CD14-positive monocyte (primary cell): ENCODE data around the gene POLA1. TPM values are rescaled to one million over a fixed set of nuclear protein-coding genes. Genes with fewer than 3 reads are reported as not detected.
A peak's percentile ranks its signal among the peaks of the same experiment; 100 is the strongest.

Experiments used
- DNase-seq, 3 donors: peaks; one replicate each; pipeline ENCODE4 v3.0.0-alpha.2; 2011 to 2022
- H2AFZ ChIP-seq: 2 replicates; pipeline ENCODE4 v1.6.0; 2012; ENCODE audit warnings: mild to moderate bottlenecking, low read depth, low read length, inconsistent platforms; ENCODE audit not compliant: insufficient read depth, poor library complexity, severe bottlenecking
- H3K27ac ChIP-seq, 2 donors: 1 replicate in 1 of 2; 2 replicates in 1 of 2; pipeline ENCODE4 v1.5.1; 2012 to 2013; ENCODE audit warnings: low read length in 2 of 2, control low read depth in 1 of 2, inconsistent platforms in 1 of 2, low read depth in 1 of 2, mild to moderate bottlenecking in 1 of 2
- H3K27me3 ChIP-seq, 2 donors: one replicate each; pipeline versions ENCODE4 v1.6.0 to v1.6.1; 2011 to 2013; ENCODE audit warnings: low read length in 2 of 2; ENCODE audit not compliant: control insufficient read depth in 2 of 2, insufficient read depth in 2 of 2
- H3K36me3 ChIP-seq, 2 donors: replicated peaks in 1 of 2; 1 replicate in 1 of 2; 2 replicates in 1 of 2; pipeline versions ENCODE4 v1.5.1 to v1.6.1; 2012 to 2013; ENCODE audit warnings: low read length in 2 of 2, control low read depth in 1 of 2, inconsistent platforms in 1 of 2, mild to moderate bottlenecking in 1 of 2; ENCODE audit not compliant: insufficient read depth in 2 of 2, control insufficient read depth in 1 of 2
- H3K4me1 ChIP-seq, 2 donors: 1 replicate in 1 of 2; 2 replicates in 1 of 2; pipeline versions ENCODE4 v1.5.1 to v1.6.1; 2012 to 2013; ENCODE audit warnings: low read length in 2 of 2, control low read depth in 1 of 2, inconsistent platforms in 1 of 2, mild to moderate bottlenecking in 1 of 2, moderate library complexity in 1 of 2; ENCODE audit not compliant: insufficient read depth in 2 of 2, control insufficient read depth in 1 of 2
- H3K4me2 ChIP-seq: replicated peaks from 2 replicates; pipeline ENCODE3; 2012; ENCODE audit warnings: low read length, moderate library complexity, mild to moderate bottlenecking; ENCODE audit not compliant: poor library complexity, severe bottlenecking; ENCODE audit errors: extremely low read depth
- H3K4me3 ChIP-seq, 3 experiments: fragments of 200-600 bp in 1 of 3; sonication (generic) in 1 of 3; replicated peaks in 1 of 3; 1 replicate in 2 of 3; 2 replicates in 1 of 3; pipeline ENCODE4 v1.5.1; 2011 to 2013; ENCODE audit warnings: low read length in 3 of 3, mild to moderate bottlenecking in 3 of 3, control low read depth in 2 of 3, low read depth in 2 of 3, inconsistent platforms in 1 of 3, moderate library complexity in 1 of 3
- H3K79me2 ChIP-seq: 2 replicates; pipeline ENCODE4 v1.6.0; 2012; ENCODE audit warnings: mild to moderate bottlenecking, control low read depth, inconsistent platforms, low read length, moderate library complexity; ENCODE audit not compliant: insufficient read depth
- H3K9ac ChIP-seq: 2 replicates; pipeline ENCODE4 v1.6.0; 2017; ENCODE audit warnings: low read length, mild to moderate bottlenecking; ENCODE audit not compliant: insufficient read depth, poor library complexity, severe bottlenecking
- H3K9me3 ChIP-seq, 2 donors: replicated peaks in 1 of 2; 1 replicate in 1 of 2; 2 replicates in 1 of 2; pipeline versions ENCODE4 v1.5.1 to v1.6.1; 2012 to 2013; ENCODE audit warnings: low read length in 2 of 2, control low read depth in 1 of 2; ENCODE audit not compliant: control insufficient read depth in 1 of 2, insufficient read depth in 1 of 2
- H4K20me1 ChIP-seq: 2 replicates; pipeline ENCODE4 v1.6.0; 2012; ENCODE audit warnings: mild to moderate bottlenecking, low read length, control low read depth, moderate library complexity; ENCODE audit not compliant: insufficient read depth
- H3K27ac Mint-ChIP-seq, 7 donors: one replicate each; pipeline ENCODE4 v1.8.0; 2020; ENCODE audit warnings: mild to moderate bottlenecking in 7 of 7, mixed read lengths in 7 of 7, moderate library complexity in 6 of 7, inconsistent platforms in 2 of 7
- H3K27me3 Mint-ChIP-seq, 3 donors: one replicate each; pipeline ENCODE4 v1.8.0; 2021 to 2022; ENCODE audit warnings: low read depth in 3 of 3, mild to moderate bottlenecking in 3 of 3, mixed read lengths in 3 of 3, moderate library complexity in 3 of 3, inconsistent platforms in 1 of 3
- H3K36me3 Mint-ChIP-seq, 2 donors: one replicate each; pipeline ENCODE4 v1.8.0; 2020; ENCODE audit warnings: mixed read lengths in 2 of 2, inconsistent platforms in 1 of 2, mild to moderate bottlenecking in 1 of 2
- H3K4me1 Mint-ChIP-seq: one replicate; pipeline ENCODE4 v1.8.0; 2020; ENCODE audit warnings: mild to moderate bottlenecking, mixed read lengths
- H3K4me3 Mint-ChIP-seq, 2 donors: one replicate each; pipeline ENCODE4 v1.8.0; 2020; ENCODE audit warnings: mild to moderate bottlenecking in 2 of 2, mixed read lengths in 2 of 2, moderate library complexity in 1 of 2
- H3K9me3 Mint-ChIP-seq, 7 donors: one replicate each; pipeline ENCODE4 v1.8.0; 2020 to 2022; ENCODE audit warnings: mixed read lengths in 7 of 7, mild to moderate bottlenecking in 6 of 7, moderate library complexity in 6 of 7, inconsistent platforms in 2 of 7
- CTCF ChIP-seq: fragments of 200-600 bp; IDR thresholded peaks from one replicate; pipeline ENCODE4 v1.8.0; 2022; ENCODE audit warnings: antibody characterized with exemption, mild to moderate bottlenecking
- WGBS: methylation state at CpG from one replicate; pipeline ENCODE4 v1.1.5; 2013; ENCODE audit warnings: missing lambda C conversion rate; ENCODE audit not compliant: insufficient coverage; 5-methylcytosine and 5-hydroxymethylcytosine counted together
- intact Hi-C, 2 donors: fragments of 100-400 bp; cut with micrococcal nuclease; formaldehyde crosslinking; loops; one replicate each; pipeline versions ENCODE4 v1.15.0 to v1.15.1; 2023
- polyA plus RNA-seq, 3 donors: library from polyadenylated mRNA; depleted of rRNA in 1 of 3; unstranded in 2 of 3; stranded (reverse) in 1 of 3; fragments of 300-500 nt in 2 of 3; fragments of >200 nt in 1 of 3; fragmentation: Illumina TruSeq in 2 of 3; gene quantifications; 1 replicate in 2 of 3; 2 replicates in 1 of 3; pipeline ENCODE4 v1.2.3, GENCODE V29; 2012 to 2021

Gene POLA1
- polyA plus RNA-seq, 3 donors, result 1.2 to 1.4 (median 1.3) TPM

- TF ChIP-seq CTCF, result no peak
- DNase-seq, result no peak
- peaks cover 0 to 19% of the 10 kb centered on the region in 2 donors for H3K9me3 ChIP-seq
- intact Hi-C loops, result no loop called here
- H3K27me3 ChIP-seq, result peaks cover 50 to 71% of the 10 kb centered on the region in 2 donors
- H3K36me3 Mint-ChIP-seq, result peaks cover 0 to 8% of the 10 kb centered on the region in 2 donors
- no peak overlapping the region for H3K27ac Mint-ChIP-seq
- no peaks in the 10 kb centered on the region for H3K36me3 ChIP-seq
- peaks cover 0 to 18% (median 13%) of the 10 kb centered on the region in 7 donors for H3K9me3 Mint-ChIP-seq
- no peak overlapping the region for H2AFZ ChIP-seq
- peaks cover 10 to 16% of the 10 kb centered on the region in 2 donors for H3K4me1 ChIP-seq
- no peak overlapping the region for H3K27ac ChIP-seq
- peaks cover 22% of the 10 kb centered on the region for H3K4me1 Mint-ChIP-seq
- H3K4me3 Mint-ChIP-seq, result peak overlapping the region in 1 of 2 donors; percentile 63
- H3K4me3 ChIP-seq, result no peak overlapping the region
- H3K9ac ChIP-seq, result no peak overlapping the region
- WGBS, result no CpG with 5 or more reads among the region's 1 CpG
- H3K4me2 ChIP-seq, result no peak overlapping the region
- peaks cover 63 to 80% (median 80%) of the 10 kb centered on the region in 3 donors for H3K27me3 Mint-ChIP-seq
- H3K79me2 ChIP-seq, result no peaks in the 10 kb centered on the region
- H4K20me1 ChIP-seq, result no peaks in the 10 kb centered on the region
Measured at GRCh38 chrX:25023908-25024307, 330.2 kb downstream of the POLA1 start.

- no peak overlapping the region for H3K9ac ChIP-seq
- Mint-ChIP-seq H3K4me3 (no peak overlapping the region), H3K9me3 (peaks cover 0 to 16% (median 10%) of the 10 kb centered on the region in 7 donors), H3K27me3 (peaks cover 47 to 68% (median 64%) of the 10 kb centered on the region in 3 donors), H3K27ac (no peak overlapping the region), H3K36me3 (peaks cover 0 to 8% of the 10 kb centered on the region in 2 donors), H3K4me1 (peaks cover 17% of the 10 kb centered on the region)
- no peak overlapping the region for H3K4me2 ChIP-seq
- H3K9me3 ChIP-seq, result peaks cover 0 to 11% of the 10 kb centered on the region in 2 donors
- no peaks in the 10 kb centered on the region for H4K20me1 ChIP-seq
- no peak overlapping the region for H2AFZ ChIP-seq
- H3K27ac ChIP-seq, result no peak overlapping the region
- intact Hi-C loops, result no loop called here
- TF ChIP-seq CTCF, result no peak
- no CpG with 5 or more reads among the region's 2 CpGs for WGBS
- no peaks in the 10 kb centered on the region for H3K36me3 ChIP-seq
- H3K27me3 ChIP-seq, result peaks cover 36 to 54% of the 10 kb centered on the region in 2 donors
- no peak overlapping the region for H3K4me3 ChIP-seq
- peaks cover 5 to 8% of the 10 kb centered on the region in 2 donors for H3K4me1 ChIP-seq
- DNase-seq, result no peak
- H3K79me2 ChIP-seq, result no peaks in the 10 kb centered on the region
Measured at GRCh38 chrX:25025615-25026014, 331.9 kb downstream of the POLA1 start.
